ENCODE measurements around the gene KCTD21. TPM values are rescaled to one million over a fixed set of nuclear protein-coding genes. Genes with fewer than 3 reads are reported as not detected.

The KCTD21 gene
- total RNA-seq, 1 experiment from 2014 or later: 4.1 TPM

DNA sequence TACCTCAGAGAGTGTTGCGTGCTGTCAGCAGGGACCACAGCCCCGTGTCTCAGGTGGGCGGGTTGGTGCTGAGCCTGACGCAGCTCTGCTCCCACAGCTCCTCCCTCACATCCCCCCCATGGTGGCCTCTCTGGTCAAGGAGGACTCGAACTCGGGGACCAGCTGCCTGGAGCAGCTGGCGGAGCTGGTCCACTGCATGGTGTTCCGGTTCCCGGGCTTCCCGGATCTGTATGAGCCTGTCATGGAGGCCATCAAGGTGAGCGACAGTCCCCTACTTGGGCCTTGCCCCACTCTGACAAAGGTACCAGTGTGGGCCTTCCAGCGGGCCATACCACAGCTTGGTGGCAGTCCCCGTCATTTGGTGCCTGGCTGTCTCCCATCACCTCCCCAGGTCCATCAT is 12.1 kb upstream of the KCTD21 start:
- no peak for DNase-seq (ENCODE audit: low read depth)

DNA sequence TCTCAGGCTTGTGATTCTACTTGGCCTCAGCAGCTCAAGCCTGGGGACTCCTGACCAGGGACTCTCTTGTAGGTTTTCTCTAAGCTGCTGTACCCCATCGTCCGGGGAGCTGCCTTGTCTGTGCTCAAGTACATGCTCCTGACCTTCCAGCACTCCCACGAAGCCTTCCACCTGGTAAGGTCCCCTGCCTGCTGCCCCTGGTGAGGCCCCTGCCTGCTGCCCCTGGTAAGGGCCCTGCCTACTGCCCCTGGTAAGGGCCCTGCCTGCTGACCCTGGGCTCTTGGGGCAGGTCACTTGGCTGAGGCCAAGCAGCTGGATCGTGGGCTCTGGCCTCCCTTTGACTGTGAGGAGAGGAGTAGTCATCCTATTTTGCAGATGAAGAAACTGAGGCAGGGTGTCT is 11.6 kb upstream of the KCTD21 start:
- DNase-seq (ENCODE audit: low read depth): no peak

DNA sequence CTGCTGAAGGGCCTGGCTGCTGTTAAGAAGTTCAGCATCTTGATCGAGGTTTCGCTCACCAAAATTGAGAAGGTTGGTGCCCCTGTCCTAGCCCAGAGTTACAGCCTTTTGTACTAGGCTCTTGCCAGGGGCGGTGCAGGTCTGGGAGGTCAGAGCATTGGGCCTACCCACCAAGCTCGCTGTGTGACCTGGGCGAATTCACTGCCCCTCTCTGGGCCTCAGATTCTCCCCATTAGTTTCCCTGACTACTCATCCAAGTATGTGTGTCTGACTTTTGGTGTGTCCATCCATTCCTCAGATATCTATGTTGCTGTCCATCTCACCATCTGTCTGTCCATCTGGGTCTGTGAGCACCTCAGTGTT is 11.2 kb upstream of the KCTD21 start:
- DNase-seq (ENCODE audit: low read depth): no peak

DNA sequence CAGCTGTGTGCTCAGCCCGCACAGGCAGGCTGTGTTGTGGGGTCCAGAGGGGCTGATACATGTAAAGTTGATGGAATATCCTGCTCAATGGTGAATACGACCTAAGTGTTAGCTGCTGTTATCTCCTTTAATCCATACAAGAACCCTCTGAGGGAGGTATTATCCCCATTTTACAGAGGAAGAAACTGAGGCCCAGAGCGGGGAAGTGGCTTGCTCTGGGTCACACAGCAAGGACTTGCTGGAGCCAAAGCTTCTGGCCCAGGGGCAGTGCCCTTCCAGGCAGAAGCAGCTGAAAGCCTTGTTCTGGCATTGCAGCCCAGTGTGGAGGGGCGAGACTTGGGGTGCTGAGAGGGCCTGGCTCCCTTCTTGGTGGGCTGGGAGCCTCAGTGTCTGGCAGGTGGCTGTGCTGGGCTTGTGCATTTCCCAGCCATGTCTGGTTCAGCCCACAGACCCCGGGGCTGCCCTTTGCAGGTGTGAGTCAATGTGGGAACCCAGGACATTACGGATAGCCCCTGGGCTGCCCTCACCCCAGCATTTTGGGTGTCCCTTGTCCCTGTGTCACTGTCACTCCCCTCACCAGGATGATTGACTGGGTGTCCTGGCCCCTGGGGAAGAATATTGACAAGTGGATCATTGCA is 10.7 kb upstream of the KCTD21 start:
- DNase-seq (ENCODE audit: low read depth): no peak

DNA sequence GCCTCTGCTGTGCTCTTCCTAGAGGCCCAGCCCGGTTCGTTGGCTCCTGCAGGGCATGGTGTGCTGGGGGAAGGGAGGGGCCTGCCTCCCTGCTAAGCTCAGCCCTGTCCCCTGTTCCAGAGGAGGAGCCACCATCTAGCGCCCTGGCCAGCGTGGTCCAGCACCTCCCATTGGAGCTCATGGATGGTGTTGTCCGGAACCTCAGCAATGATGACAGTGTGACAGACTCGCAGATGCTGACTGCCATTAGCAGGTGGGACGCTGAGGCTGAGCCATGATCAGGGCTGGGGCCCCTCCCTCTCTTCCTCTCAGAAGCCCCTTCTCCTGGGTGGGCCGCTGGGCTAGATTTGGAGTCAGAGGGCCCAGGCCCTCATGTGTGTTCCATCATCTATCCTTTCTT is 9.4 kb upstream of the KCTD21 start:
- DNase-seq (ENCODE audit: low read depth): no peak

DNA sequence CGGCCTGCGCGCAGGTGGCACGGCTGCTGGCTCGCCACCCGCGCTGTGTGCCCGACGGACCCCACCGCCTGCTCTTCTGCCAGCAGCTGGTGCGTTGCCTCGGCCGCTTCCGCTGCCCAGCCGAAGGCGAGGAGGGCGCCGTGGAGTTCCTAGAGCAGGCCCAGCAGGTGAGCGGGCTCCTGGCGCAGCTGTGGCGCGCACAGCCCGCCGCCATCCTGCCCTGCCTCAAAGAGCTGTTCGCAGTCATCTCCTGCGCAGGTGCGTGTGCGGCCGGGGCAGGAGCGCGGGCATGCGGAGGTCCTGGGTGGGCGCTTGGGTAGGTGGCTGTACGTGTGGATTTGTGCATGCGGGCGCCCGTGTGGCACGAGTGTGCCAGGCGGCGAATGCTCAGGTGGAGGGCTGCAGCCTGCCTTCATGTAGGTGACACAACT is 8.2 kb upstream of the KCTD21 start:
- no peak for DNase-seq (ENCODE audit: low read depth)

DNA sequence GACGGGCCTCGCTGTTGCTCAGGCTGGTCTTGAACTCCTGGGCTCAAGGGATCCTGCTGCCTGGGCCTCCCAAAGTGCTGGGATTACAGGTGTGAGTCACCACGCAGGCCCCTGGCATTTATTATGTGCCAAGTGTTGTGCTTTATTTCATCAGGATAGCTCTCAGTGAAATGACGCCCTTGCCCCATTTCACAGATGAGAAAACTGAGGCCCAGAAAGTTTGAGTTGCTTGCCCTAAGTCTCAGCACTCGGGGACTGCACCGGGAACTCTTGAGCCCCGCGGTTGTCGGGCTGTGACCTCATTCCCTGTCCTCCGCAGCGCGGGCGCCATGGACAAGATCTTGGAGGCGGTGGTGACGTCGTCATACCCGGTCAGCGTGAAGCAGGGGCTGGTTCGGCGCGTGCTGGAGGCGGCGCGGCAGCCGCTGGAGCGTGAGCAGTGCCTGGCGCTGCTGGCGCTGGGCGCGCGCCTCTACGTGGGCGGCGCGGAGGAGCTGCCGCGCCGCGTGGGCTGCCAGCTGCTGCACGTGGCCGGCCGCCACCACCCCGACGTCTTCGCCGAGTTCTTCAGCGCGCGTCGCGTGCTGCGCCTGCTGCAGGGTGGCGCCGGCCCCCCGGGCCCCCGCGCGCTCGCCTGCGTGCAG is 7.6 kb upstream of the KCTD21 start:
- no peak for DNase-seq (ENCODE audit: low read depth)

DNA sequence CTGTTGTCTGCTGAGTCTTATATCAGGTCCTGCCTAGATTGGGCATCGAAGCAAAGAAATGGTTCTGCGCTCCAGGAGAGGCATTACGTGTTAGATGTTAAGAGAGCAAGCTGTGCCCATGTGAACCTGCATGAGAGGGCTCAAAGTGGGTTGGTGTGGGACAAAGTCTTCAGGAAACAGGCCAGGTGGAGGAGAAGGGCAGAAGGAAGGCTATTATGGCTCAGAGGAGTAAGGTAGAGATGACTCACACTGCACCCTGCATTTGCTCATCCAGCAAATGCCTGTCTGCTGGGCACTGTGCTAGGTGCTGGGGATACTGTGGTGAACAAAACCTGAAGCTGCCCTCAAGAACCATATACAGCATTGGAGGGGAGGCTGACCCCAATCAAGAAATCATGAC is 6.1 kb upstream of the KCTD21 start:
- DNase-seq (ENCODE audit: low read depth): no peak

DNA sequence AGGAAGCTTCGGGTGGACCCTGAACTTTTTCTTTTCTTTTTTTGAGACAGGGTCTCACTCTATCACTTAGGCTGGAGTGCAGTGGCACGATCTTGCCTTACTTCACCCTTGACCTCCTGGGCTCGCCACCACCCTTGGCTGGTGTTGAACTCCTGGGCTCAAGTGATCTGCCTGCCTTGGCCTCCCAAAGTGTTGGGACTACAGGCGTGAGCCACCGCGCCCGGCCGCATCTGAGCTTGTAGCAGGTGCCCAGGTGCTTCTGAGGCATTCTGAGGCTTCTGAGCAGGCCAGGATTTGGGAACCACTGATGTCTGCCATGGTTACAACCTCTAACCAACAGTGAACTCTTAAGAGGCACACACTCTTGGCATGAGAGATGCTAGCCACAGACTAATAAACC is 5.4 kb upstream of the KCTD21 start:
- no peak for DNase-seq (ENCODE audit: low read depth)

DNA sequence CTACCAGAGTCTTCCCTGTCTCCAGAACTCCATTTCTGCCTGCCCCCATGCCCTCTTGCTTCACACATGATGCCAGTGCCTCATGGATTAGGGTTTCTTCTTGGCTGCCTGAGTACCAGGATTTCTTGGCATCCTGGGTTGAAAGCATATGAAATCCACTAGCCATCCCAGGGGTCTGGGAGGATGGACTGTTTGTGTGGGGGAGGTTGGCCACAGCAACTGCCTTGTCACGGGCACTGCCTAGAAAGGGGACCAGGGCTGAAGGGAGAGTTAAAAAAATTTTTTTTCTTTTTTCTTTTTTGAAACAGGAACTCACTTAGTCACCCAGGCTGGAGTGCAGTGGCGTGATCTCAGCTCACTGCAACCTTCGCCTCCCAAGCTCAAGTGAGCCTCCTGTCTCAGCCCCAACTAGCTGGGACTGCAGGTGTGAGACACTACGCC is 4.5 kb upstream of the KCTD21 start:
- no peak for DNase-seq (ENCODE audit: low read depth)

DNA sequence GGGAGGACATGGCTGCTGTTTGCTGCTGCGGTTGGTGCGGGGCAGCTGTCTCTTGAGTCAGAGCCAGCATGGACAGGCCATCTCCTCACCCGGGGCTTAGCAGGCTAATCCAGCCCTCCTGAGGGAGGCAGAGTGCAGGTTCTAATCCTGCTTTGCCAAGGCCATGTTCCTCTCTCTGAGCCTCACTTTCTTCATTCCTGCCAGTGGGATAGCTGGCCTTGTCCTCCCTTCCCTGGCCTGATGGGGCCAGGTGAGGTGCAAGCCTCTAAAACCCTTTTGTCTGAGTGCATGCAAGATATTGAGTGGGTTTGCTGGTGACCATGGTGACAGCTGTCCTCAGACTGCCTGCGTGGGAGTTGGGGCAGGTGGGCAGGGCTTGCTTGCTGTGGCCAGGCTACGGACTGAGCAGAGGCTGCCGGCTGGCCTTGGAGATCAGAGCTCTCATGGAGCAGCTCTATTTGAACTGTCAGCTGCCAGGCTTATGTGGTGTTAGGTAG is 3.8 kb upstream of the KCTD21 start:
- no peak for DNase-seq (ENCODE audit: low read depth)

DNA sequence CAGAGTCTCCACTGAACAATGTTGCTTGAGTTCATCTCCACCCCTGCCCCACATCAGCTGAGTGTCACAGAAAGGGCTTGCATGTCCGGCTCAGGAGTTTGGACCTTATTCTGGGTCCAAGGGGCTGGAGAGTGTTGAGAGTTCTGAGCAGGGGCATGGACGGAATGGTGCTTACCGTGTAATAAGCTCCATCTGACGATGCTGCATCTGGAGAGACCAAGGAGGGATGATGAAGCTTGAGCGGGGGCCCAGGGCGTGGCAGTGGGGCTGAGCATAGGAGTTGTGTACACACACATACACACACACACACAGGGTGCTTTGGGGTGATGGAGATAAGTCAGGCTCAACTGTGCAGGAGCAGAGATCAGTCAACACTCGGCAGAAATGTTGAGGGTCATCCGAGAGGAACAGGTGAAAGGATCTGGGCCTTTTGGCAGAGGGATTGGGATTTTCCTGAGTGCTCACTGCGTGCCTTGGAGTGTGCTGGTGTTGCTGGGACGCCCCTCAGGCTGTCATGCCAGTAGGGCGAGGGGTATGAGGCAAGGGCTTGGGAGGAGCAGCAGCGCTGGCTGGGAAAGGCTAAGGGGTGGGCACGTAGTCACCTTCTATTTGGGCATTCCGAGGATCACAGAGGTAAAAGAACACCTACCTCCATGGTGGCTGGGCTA is 2.6 kb upstream of the KCTD21 start:
- DNase-seq (ENCODE audit: low read depth): no peak

DNA sequence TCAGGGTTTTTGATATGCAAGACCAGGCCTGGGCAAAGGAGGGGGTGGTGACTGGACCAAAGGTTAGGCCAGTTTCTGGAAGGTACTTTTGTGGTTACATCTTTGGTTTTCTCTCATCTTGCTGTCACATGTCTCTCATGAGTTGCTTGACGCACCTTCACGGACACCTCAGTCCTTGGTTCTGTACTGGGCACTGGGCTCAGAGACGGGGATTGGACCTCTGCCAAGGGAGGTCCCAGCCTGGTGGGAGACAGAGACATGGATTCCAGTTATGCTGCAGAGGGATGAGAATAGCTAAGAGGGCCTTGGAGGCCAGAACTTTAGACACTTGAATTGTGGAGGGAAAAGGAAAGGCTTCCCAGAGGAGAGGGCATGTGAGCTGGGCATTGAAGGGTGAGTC is 1.9 kb upstream of the KCTD21 start:
- no peak for DNase-seq (ENCODE audit: low read depth)

DNA sequence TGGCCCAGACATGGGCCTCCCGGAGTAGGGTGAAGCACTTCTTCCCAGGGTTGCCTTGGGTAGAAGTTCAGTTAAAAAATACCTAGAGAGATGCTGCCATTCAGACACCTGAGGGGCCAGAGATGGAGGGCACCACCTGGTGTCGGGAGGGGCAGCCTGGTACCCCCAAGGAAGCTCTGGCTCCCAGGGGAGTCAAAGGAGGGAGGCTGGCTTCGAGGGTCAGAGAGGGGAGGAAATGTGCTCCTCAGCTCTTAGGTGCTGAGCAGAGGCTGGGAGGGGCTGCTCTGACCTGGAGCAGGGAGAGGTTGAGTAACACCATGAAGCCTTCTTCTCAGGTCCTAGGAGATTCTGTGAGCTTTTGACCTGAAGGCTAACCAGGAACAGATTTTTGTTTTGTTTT is 1.4 kb upstream of the KCTD21 start:
- DNase-seq (ENCODE audit: low read depth): no peak

DNA sequence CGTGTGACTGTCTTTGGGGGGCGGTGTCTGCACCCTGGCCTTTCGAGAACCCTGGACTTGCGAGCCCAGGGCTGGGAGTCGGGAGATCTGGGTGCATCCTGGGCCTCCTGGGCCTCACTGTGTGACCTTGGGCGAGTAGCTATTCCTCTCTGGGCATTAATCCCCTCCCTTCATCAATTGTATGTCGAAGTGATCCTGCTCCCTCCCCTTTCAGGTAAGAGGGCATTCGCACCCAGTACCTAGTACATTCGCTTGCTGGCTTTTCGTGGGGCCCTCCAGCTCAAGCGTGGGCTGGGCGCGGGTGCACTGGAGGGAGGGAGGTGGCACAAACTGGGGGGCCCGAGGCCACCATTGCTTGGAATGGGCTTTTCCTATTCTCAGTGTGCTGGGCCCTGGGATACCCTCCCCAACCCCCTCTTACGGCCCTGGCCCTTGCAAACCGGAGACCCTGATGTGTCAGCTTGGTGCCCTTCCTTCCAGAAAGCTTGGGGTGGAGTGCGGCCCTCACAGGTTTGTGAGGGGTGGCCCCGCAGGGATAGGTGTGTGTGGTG is 823 bp upstream of the KCTD21 start:
- DNase-seq (ENCODE audit: low read depth): no peak

DNA sequence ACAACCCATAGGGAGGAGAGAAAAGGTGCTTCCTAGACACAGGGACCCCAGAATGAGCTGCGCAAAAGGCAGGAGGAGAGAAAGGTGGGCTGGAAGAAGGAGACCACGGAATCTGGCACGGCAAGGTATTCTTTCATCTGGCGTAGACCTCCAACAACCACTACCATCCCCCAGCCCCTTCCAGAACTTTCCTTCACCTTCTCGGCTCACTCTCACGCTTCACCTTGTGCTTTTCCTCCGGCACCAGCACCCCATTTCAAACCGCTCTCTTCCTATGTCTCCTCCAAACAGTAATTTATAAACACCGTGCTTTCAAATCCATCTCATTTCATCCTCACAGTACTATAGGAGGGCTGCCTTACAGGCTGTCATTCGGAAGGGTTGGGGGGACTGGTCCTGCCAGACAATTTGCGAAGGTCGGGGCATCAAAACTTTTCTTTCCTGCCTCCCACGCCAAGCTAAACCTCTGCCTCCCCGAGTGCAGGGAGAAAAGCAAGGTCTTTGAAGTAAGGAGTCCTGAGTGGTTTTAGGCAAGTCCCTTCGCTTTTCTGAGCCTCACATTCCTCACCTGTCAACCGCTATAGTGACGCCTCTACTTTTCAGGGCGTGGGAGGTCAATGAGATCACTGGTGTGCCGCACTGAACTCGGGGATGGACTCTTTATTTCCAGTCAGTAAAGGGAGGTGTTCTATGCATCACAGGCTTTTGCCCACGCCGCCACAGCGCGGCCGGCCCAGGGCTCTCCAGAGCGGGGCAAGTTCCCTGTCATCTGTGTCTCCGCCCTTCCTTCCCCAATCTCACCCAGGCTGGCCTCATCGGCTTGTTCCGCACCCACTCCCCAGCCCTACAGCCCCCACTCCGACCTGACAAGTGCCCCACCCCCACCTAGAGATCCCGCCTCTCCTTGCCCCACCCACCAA is 800 bp downstream of the KCTD21 start:
- no peak for DNase-seq (ENCODE audit: low read depth)

DNA sequence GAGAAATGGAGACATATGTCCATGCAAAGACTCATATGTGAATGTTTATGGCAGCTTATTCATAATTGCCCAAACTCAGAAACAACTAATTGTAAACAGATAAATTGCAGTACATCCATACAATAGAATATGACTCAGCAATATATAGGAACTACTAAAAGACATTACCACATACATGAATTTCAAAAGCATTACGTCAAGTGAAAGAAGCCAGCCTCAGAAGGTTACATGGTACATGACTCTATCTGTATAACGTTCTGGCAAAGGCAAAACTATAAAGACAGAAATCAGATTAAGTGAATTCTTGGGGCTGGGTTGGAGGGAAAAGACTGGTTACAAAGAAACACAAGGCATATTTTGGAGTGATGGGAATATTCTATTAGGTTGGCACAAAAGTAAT is 7.2 kb downstream of the KCTD21 start:
- no peak for DNase-seq (ENCODE audit: low read depth)

DNA sequence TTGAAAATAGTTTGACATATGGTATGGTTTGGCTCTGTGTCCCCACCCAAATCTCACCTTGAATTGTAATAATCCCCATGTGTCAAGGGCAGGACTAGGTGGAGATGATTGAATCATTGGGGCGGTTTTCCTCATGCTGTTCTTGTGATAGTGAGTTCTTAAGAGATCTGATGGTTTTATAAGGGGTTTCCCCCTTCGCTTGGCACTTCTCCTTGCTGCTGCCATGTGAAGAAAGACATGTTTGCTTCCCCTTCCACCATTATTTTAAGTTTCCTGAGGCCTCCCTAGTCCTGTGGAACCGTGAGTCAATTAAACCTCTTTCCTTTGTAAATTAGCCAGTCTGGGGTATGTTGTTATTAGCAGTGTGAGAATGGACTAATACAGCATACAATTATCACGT is 7.7 kb downstream of the KCTD21 start:
- no peak for DNase-seq (ENCODE audit: low read depth)

DNA sequence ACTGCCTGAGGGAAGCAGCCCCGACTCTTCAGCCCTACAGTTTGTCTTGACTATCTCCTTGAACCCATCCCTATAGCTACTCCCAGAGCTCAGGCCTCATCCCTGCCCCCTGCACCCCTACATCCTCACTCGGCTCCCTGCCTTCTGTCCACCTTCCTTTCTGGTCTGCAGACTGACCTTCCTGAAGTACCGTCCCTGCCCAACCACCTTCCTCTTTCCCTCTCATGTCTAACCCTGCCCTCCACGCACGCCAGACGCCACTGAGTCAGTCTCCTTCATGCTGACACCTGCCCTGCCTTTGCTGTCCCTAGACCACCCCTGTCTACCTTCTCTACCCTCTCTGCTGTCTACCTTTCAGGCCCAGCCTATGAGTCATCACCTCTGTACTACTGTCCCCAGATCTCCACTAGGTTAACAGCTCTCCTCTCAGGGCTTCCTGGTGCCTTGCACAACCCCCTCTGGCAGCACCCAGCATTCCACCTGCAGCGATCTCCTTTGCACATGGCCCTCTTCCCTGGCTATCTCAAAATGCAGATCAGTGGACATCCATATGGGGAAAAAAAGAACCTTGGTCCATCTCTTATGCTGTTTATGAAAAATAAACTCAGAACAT is 8.9 kb downstream of the KCTD21 start:
- DNase-seq (ENCODE audit: low read depth): no peak

DNA sequence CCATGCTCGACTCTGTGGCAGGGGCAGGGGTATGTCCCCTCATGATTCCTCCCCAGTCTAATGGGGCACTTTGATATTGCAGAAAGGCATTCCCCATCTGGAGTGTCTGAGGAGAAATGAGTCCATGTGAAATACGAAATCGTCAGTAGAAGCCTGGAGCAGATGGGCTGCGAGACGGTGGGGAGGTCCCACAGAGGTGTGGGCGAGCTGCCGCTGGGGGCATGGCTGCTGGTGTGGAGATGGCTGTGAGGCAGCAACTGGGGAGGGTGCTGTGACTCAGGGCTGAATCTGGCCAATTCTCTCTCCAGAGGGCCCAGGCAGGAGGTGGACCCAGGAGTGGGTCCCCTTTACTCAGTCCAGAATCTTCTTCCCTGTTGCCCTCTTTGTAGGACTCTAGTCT is 11.2 kb downstream of the KCTD21 start:
- no peak for DNase-seq (ENCODE audit: low read depth)

DNA sequence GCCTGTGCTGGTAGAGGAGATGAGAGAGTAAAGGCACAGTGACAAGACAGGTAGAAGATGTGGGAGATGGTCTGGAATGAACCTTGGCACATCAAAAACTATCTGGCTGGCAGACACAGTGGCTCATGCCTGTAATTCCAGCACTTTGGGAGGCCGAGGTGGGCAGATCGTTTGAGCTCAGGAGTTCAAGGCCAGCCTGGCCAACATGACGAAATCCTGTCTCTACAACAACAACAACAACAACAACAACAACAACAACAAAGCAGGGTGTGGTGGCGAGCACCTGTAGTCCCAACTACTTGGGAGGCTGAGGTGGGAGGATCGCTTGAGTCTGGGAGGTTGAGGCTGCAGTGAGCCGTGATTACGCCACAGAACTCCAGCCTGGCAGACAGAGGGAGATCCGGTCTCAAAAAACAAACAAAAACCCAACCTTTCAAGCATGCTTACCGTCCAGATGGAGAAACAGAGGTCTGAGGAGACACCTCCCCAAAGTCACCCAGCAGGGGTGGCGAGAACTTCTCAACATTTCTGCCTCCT is 11.8 kb downstream of the KCTD21 start:
- DNase-seq (ENCODE audit: low read depth): no peak

Data from Daoy (cell line).